GM21528 (cell line): ENCODE measurements around the gene RASA3.
"Not testable (repeated sequence)": the region's sequence is repeated elsewhere in the genome, so short reads cannot be mapped to it uniquely, and the experiment has no call there.

ENCODE experiments used
- ATAC-seq: cut with Tn5 transposase; IDR thresholded peaks from one replicate; pipeline ENCODE4 v1.9.1; 2021; ENCODE audit warnings: mild to moderate bottlenecking, moderate library complexity; ENCODE audit not compliant: unreplicated experiment, low FRiP score

RASA3 gene

DNA sequence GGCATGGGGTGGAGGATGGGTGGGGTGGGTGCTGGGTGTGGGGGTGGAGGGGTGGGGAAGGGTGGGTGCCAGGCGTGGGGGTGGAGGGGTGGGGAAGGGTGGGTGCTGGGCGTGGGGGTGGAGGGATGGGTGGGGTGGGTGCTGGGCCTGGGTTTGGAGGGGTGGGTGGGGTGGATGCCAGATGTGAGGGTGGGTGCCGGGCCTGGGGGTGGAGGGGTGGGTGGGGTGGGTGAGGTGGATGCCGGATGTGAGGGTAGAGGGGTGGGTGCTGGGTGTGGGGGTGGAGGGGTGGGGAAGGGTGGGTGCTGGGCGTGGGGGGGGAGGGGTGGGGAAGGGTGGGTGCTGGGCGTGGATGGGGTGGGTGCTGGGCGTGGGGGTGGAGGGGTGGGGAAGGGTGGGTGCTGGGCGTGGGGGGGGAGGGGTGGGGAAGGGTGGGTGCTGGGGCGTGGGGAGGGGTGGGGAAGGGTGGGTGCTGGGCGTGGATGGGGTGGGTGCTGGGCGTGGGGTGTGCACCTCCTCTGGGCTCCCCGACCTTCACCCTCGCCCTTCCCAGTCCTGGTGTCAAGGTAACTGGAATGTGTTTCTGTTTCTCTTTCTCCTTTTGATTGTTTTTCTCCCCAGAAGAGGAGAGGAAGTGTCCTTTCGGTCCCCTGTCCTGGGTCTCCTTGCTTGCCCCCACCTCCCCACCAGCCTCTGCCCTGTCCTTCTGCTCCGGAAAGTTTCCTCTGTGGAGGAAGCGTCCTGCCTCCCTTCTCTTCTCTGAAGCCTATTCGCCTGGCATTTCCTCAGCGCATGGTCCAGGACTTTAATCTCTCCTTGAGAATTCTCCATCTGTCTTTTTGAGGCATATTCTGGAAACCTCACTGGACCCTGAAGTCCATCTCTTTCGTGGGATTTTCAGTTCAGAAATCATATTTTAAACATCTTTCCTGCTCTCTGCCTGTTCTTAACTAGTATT lies 23.8 kb upstream of the RASA3 start:
- ATAC-seq: no peak

DNA sequence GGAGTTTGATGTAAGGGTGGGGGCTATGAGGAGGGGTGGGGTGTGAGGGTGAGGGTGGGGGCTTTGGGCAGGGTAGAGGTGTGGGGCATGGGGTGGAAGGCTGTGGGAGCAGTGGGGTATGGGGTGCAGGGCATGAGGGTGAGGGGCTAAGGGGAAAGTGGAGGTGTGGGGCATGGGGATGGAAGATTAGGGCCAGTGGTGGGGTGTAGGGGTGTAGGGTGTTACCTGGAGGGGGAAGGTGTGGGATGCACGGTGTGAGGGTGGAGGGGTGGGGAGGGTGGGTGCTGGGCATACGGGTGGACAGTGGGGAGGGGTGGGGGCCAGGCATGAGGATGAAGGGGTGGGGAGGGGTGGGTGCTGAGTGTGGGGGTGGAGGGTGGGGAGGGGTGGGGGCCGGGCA lies 22.9 kb upstream of the RASA3 start:
- no peak for ATAC-seq

DNA sequence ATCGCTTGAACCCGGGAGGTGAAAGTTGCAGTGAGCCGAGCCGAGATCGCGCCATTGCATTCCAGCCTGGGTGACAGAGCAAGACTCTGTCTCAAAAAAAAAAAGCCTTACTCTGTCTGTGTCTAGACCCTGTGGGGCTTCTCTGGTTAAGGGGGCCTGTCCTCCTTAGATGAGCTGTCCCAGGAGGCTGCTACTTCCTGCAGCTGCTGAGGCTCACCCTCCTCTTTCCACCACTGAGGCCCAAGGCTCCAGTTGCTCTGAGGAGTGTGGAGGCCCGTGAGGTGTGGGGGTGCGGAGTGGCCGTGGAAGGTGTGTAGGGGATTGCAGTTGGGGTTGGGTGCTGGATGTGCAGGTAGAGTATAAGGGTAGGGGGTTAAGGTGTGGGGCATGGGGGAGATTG lies 22.1 kb upstream of the RASA3 start:
- no peak for ATAC-seq

DNA sequence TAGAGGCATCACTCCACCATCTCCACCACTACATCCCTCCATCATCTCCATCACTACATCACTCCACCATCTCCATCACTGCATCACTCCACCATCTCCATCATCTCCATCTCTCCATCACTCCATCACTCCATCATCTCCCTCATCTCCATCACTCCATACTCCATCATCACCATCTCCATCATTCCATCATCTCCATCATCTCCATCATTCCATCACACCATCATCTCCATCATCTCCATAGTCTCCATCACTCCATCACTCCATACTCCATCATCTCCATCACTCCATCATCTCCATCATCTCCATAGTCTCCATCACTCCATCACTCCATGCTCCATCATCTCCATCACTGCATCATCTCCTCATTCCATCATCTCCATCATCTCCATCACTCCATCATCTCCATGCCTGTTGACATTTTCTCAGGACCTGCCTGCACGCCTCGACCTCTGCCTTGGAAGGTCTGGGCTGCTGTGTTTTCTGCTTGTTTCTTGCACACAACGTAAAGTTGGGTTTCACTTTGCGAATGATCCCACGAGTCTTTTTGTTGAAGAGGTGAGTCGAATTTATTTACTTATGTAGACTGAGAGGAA lies 21.2 kb upstream of the RASA3 start:
- no peak for ATAC-seq

DNA sequence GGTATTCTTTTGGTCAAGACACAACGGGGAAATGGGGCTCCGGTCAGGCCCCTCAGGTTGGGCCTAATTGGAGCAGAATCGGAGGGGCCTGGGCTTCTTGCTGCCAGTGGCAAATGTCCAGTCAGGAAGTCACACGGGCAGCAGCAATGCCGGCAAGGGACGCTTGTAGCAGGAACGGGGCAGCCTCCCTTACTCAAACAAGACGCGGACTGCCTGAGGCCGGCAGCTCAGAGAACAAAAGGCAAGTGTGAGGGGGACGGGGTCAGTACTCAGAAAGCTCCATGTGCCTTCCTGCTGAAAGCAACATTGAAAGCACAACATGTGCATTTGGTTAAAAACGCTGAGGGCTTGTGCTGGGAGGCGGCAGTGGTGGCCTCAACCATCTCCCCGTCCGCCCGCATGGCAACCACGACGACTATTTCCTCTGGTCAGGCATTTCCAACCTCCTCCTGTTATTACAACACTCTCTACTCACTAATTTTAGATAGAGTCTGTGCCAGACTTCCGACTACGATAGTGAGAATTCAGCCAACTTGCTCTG lies 20.5 kb upstream of the RASA3 start:
- no peak for ATAC-seq

DNA sequence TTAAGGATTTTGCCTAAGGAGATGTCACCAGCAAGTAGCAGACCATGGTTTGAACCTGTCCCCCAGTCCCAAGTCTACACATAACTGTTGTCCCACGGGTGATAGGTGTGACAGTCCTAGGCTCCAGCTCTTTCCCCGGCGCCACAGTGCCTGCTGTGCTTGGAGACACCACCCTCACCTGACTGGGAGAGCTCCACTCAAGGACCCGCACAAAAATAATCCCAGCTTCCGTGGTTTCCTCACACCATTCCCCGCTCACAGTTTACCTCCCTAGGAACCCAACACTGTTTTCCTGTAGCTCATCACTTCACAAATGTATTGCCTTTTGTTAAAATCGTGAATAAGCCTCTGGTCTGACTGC lies 19.8 kb upstream of the RASA3 start:
- ATAC-seq: no peak

DNA sequence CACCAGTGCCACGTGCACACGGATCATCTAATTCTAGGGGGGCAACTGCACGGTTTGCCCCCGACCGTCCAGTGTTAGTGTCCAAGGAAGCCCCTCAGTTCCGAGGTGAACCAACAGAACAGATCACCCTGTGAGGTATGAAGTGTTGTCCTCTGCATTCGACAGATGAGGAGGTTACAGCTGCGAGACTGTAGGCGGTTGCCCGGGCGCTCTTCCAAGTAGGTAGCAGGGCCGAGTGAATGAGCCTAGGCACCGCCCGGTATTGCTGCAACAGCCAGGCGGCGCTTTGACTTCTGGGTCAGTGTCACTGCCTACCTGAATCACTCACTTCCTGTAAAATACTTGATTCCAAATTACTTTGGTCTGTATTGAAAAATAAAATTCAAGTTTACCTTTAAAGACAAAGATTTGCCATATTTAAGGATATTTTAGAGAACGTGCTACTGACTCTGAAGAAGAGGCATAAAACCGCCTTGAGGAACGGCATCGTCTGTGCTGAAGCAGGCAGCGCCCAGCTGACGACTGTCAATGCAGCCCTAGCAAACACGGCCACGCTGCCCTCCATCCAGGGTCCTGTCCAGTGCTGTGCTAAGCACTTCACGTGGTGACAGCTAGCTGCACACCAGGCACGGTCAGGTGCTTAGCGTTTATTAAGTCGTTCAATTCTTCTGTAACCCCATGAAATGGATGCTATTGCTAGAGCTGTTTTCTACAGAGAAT lies 19.3 kb upstream of the RASA3 start:
- ATAC-seq: no peak

DNA sequence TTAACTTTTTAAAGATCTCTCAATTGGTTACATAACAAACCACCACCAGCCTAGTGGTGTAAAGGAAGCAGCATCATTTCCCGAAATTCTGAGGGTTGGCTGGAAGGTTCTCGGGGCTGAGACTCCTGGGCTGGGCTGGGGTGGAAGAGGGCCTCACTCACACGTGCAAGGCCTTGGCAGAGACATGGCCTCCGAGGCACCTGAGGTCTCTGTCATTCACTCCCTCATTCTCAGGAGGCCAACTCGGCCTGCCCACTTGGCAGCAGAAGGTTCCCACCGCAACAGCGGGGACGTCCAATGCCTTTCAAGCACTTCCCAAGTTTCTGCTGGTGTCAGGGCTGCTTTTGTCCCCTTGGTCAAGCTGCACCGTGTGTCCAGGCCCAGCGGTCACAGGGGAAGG lies 18.6 kb upstream of the RASA3 start:
- ATAC-seq: no peak

DNA sequence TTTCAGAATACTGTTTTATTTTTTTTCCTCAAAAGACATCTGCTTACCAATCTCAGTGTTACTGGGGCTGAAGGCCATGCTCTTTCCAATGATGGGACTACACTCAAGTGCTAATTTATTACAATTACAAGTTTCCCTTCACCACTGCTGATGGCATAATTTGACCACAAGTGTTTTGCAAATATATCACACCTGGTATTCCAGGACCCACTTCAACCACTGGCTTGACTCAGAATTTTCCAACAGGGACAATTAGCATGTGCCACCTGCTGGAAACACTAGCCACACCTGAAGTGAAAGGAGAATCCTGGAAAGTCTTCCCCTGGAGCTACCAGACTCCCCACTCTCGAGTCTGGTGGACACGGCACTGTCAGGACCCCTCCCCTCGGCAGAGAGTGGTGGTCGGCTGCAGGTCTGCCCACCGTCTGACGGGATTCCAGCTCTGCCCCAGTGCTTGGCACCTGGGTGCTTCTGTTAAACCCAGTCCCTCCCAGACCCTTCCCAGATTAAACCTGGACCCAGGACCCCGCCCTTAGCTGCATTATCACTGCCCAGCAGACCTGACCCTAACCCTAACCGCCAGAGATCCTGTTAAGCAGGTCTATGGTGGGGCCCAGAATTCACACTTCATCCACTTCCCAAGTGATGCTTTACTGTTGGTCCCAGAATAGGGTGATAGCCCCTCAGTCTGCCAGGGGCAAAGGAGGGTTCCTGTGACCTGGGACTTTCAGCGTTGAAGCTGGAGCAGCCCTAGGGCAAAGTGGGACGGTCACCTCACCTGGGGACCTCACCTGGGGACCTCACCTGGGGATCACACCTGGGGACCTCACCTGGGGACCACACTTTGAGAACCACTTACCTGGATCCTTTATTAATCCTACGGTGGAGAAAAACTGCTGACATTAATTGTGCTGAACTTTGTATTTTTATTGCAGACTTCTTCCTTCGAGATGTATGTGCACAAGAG lies 17.6 kb upstream of the RASA3 start:
- no peak for ATAC-seq

DNA sequence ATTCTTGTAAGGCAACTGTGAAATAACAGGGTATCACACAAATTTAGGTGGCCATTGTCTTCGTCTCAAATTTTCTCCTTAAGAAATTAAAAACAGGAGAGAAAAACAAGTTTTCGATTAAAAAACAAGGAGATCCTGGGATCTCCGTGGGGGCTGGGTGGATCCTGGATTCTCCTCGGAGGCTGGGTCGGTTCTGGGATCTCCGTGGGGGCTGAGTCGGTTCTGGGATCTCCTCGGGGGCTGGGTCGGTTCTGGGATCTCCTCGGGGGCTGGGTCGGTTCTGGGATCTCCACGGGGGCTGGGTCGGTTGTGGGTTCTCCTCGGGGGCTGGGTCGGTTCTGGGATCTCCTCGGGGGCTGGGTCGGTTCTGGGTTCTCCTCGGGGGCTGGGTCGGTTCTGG lies 16.5 kb upstream of the RASA3 start:
- ATAC-seq: not testable (repeated sequence)

DNA sequence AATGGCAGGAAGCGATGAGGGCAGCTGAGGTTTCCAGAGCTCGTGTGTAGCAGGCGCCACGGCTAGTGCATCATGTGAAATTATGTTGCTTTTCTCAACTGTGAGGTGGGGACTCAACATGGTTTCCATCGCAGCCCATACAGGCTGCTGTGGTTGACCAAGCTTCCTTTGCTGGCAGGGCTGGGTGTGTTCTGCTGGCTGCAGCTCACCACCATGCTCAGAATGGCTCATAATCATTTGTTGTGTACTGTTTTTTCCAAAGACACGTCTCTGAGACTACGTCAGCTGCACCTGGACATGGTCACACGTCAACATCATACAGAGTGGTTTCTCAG lies 16.1 kb upstream of the RASA3 start:
- ATAC-seq: peak; percentile 83

DNA sequence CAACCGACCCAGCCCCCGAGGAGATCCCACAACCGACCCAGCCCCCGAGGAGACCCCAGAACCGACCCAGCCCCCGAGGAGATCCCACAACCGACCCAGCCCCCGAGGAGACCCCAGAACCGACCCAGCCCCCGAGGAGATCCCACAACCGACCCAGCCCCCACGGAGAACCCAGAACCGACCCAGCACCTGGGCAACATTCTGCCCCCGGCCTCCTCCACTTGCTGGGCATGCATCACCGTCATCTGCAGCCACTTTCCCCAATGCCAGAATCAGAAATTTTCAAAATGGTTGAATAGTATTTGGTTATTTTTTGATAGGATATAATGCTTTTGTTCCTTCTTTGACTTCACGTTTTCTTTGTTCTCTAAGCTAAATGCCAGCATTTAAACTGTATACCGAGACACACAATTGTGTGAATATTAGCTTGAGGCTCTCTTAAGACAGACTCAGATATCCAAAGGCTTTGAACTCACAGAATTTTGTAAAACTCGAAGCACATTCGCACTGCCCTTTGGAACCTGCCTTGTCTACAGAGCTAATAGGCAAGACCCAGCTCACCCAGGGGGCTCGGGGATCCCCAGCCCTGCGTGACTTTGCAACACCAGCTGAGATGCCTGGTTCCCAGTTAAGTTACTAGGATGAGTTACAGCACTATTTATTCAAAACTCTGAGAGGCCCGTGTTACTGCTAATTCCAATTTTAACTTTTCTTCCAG lies 15.5 kb upstream of the RASA3 start:
- ATAC-seq: peak; percentile 38

DNA sequence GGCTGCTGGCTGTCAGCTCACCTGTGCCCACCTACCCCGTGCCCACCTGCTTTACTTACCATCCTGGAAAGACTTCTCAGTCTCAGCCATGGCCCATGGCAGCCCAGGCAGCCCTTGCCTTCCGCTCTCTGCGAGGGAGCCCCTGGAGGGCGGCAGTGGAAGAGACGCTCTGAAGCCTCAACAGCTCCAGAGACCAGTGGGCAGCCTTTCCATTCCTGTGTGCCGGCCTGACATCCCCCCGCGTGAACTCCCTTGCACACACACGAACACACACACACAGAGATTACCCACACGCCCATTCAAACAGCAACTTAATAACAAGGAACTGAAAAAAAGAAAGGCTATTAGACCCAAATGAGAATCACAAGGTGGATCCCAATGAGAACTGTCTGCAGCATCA lies 14.2 kb upstream of the RASA3 start:
- ATAC-seq: no peak

DNA sequence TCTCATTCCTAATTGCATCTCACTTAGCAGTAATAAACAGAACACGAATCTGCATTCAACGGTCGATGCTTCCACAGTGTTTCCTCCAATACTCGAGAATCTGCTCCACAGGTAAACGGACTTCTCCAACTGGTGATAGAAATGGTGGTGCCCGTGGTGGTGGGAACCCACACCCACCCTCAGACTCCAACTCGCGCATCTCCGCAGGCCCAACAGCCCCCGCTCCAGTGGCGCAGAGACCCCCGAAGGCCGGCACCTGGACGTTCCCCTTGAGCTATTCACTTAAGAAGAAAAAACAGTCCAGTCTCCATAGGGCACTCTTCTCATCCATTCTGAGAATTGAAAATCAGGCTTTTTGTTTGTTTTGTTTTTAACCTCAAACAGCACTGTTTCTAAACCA lies 13.8 kb upstream of the RASA3 start:
- no peak for ATAC-seq

DNA sequence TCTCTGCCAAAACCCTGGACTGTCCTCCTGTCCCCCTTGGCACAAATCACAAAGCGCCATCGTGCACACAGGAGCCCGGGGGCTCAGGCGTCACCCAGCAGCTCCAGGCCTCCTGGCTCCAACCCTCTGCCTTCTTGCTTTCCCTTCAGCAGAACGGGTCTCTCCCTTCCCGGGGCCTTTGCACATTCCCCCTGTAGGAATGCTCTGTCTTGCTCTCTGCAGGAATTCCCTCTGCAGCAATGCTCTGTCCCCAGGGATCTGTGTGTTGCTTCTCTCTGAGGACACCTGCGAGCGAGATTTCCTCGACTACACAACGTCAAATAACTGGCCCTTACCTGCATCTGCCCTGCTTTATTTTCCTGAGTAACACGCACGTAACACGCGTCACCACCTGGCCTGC lies 13.3 kb upstream of the RASA3 start:
- no peak for ATAC-seq

DNA sequence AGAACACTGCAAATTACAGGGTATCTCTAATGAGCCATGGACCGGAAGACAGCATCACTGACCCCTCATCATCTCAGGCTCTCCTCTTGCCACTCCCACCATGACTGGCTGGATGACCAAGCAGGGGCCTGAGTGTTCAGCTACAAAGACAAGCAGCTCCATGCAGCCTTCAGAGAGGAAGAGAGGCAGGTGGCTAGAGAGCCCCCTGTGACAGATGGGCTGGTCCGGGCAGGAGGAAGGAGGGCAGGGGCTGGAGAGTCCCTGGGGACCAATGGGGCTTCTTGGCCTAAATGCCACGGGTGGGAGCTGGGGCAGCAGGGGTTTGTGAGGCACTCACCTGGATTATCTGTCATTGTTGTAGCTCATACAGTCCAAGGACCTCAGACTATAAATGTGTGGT lies 12.8 kb upstream of the RASA3 start:
- ATAC-seq: no peak

DNA sequence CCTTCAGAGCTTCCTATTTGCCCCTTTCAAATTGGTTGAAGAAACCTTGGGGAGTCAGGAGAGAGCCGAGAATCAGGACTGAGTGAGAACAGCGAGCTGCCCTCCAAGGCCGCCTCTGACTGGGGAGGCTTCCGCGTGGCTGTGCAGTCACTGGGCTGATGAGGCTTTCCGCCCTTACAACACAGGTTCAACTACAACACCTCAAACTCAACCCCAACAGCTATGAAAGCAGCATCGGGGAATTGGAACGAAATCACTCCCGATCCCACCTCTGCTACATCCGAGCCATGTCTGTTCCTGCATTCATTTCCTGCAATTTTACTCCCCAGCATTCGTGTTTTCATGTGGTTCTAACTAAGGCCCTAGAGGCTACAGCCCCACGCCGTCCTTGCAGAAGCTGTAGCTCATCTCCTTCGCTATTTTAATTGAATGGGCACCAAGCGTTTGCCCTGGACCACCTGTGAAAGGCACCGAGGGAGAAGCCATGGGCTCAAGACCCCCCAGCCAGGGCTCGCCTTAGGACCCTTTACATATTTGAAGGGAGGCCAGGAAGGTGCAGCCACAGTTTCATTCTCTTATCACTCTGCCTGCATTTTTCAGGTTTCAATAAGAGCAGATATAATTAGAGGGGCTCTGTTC lies 12.3 kb upstream of the RASA3 start:
- no peak for ATAC-seq

DNA sequence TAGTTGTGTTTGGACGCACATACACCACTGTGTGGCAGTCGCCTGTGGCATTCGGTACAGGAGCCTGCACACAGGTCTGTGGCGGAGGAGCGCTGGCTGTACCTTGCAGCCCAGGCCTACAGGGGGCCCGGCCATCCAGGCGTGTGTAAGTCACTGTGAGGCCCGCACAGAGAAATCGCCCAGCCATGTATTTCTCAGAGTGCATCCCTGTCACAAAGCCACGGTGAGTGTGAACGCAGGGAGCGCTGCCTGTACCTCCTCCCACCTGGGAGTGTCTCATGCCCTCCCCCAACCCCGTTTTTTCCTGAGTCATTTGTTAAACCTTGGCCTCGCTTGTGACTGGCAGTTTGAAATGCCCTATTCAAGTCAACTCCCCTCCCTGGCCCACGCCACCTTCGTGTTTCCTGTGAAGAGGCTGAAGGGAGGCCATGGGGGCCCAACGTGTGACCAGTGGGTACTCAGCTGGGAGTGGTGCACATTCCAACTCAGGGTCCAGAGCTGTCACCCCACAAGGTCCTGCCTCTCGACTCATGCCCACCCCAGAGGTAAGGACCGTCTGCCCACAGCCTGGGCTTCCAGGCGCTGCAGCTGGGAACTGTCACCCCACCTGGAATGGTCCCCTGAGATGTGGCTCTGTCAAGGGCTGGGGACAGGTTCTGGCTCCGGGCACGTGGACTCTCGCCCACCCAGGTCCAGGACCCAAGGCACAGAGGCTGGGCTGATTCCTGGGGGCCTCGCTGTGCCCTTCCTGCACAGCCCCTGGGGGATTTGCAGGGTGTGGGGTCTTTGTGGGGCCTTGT lies 11.6 kb upstream of the RASA3 start:
- ATAC-seq: no peak
